Stomach (tissue), 4 donors: ENCODE measurements around the gene ARL4D.

ENCODE experiments used
- EP300 ChIP-seq: sonication (generic); formaldehyde crosslinking; IDR thresholded peaks from one replicate; pipeline ENCODE4 v1.6.1; 2017; ENCODE audit warnings: antibody characterized with exemption
- POLR2AphosphoS5 ChIP-seq, 3 donors: sonication (generic); formaldehyde crosslinking; IDR thresholded peaks; one replicate each; pipeline ENCODE4 v1.6.1; 2016; ENCODE audit warnings: antibody characterized with exemption in 3 of 3
- TF ChIP-seq, protein P1 (sequence below), 7 experiments: fragments of 450-650 bp in 4 of 7; fragments of 200-600 bp in 3 of 7; sonication (generic) in 3 of 7; IDR thresholded peaks; one replicate each; pipeline ENCODE4 v1.5.1; 2016 to 2019; ENCODE audit warnings: antibody characterized with exemption in 7 of 7, control low read depth in 2 of 7, mild to moderate bottlenecking in 1 of 7

DNA sequence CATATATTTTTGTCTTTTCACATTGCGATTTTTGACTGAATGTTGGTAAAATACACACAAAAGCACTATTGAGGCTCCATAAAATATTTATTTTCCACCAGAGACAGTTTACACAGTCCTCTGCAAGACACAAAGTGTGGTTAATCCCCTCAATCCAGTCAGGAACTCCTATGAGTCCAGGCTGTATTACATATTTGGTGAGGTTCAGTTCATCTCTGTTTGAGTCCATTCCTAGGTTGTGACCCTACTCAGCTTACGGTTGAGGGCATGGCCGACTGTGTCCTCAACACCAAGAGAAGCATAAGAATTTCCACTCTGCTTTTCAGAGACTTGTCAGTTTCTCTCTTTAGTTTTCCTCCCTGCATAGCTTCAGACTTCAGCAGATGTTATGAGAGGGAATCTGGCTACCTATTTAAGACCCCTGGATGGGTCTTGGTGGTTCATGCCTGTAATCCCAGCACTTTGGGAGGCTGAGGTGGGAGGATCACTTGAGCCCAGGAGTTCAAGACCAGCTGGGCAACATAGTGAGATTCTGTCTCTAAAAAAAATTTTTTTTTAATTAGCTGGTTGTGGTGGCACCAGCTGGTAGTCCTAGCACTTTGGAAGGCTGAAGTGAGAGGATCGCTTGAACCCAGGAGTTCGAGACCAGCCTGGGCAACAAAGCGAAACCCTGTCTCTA, 25.1 kb downstream of the ARL4D start:
- TF ChIP-seq POLR2AphosphoS5 (IDR thresholded peaks at IDR 0.05) (no peak), EP300 (no peak)
- TF ChIP-seq, protein P1, sequence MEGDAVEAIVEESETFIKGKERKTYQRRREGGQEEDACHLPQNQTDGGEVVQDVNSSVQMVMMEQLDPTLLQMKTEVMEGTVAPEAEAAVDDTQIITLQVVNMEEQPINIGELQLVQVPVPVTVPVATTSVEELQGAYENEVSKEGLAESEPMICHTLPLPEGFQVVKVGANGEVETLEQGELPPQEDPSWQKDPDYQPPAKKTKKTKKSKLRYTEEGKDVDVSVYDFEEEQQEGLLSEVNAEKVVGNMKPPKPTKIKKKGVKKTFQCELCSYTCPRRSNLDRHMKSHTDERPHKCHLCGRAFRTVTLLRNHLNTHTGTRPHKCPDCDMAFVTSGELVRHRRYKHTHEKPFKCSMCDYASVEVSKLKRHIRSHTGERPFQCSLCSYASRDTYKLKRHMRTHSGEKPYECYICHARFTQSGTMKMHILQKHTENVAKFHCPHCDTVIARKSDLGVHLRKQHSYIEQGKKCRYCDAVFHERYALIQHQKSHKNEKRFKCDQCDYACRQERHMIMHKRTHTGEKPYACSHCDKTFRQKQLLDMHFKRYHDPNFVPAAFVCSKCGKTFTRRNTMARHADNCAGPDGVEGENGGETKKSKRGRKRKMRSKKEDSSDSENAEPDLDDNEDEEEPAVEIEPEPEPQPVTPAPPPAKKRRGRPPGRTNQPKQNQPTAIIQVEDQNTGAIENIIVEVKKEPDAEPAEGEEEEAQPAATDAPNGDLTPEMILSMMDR (IDR thresholded peaks at IDR 0.05): no peak
